Measurements from ENCODE around the gene ADCY10.

ADCY10 gene

GRCh38 chr1:167927046-167927754, 13.3 kb upstream of the ADCY10 start:
- Histone ChIP-seq H3K9ac (ENCODE audit: low read length) (no peak overlapping the region), H3K4me1 (ENCODE audit: low read length) (peaks cover 11% of the 10 kb centered on the region; the same call in 1 of the 2 replicates), H3K79me2 (ENCODE audit: low read length) (no peaks in the 10 kb centered on the region; the same call in 1 of the 2 replicates)

GRCh38 chr1:167926486-167926997, 12.6 kb upstream of the ADCY10 start:
- peaks cover 11% of the 10 kb centered on the region; the same call in 1 of the 2 replicates for H3K4me1 ChIP-seq (ENCODE audit: low read length)
- no peak overlapping the region for H2AFZ ChIP-seq (ENCODE audit: low read depth, low read length)
- H3K9me3 ChIP-seq (ENCODE audit: insufficient read depth, low read length), result no peaks in the 10 kb centered on the region
- H4K20me1 ChIP-seq (ENCODE audit: insufficient read depth, low read length), result no peaks in the 10 kb centered on the region
- H3K9ac ChIP-seq (ENCODE audit: low read length), result no peak overlapping the region
- no peak overlapping the region for H3K27ac ChIP-seq (ENCODE audit: low read length)
- TF ChIP-seq EZH2phosphoT487 (IDR thresholded peaks at IDR 0.05; ENCODE audit: low read depth), result no peak
- TF ChIP-seq CTCF (IDR thresholded peaks at IDR 0.05; ENCODE audit: low read depth, low read length), result peak; percentile 13; the same call in 1 of the 2 replicates
- H3K27me3 ChIP-seq (ENCODE audit: low read depth, low read length), result no peaks in the 10 kb centered on the region
- H3K36me3 ChIP-seq (replicated peaks; ENCODE audit: low read depth, low read length), result no peaks in the 10 kb centered on the region
- H3K79me2 ChIP-seq (ENCODE audit: low read length), result no peaks in the 10 kb centered on the region; the same call in 1 of the 2 replicates
- no peak overlapping the region for H3K4me3 ChIP-seq (ENCODE audit: low read length)
- peak overlapping the region; percentile 0; the same call in 1 of the 2 replicates for H3K4me2 ChIP-seq (ENCODE audit: low read length)

More at GRCh38 chr1:167927046-167927754, 13.3 kb upstream of the ADCY10 start:
- Histone ChIP-seq H3K36me3 (replicated peaks; ENCODE audit: low read depth, low read length) (no peaks in the 10 kb centered on the region), H3K9me3 (ENCODE audit: insufficient read depth, low read length) (no peaks in the 10 kb centered on the region), H3K27ac (ENCODE audit: low read length) (no peak overlapping the region), H3K4me2 (ENCODE audit: low read length) (no peak overlapping the region; the same call in none of the 2 replicates), H3K4me3 (ENCODE audit: low read length) (no peak overlapping the region), H3K27me3 (ENCODE audit: low read depth, low read length) (no peaks in the 10 kb centered on the region), H2AFZ (ENCODE audit: low read depth, low read length) (no peak overlapping the region), H4K20me1 (ENCODE audit: insufficient read depth, low read length) (no peaks in the 10 kb centered on the region)
- TF ChIP-seq CTCF (IDR thresholded peaks at IDR 0.05; ENCODE audit: low read depth, low read length) (no peak), EZH2phosphoT487 (IDR thresholded peaks at IDR 0.05; ENCODE audit: low read depth) (no peak)

GRCh38 chr1:167924543-167925231, 10.8 kb upstream of the ADCY10 start:
- Histone ChIP-seq H3K79me2 (ENCODE audit: low read length) (no peaks in the 10 kb centered on the region; the same call in 1 of the 2 replicates), H3K9me3 (ENCODE audit: insufficient read depth, low read length) (no peaks in the 10 kb centered on the region), H3K4me2 (ENCODE audit: low read length) (no peak overlapping the region), H3K9ac (ENCODE audit: low read length) (no peak overlapping the region), H2AFZ (ENCODE audit: low read depth, low read length) (no peak overlapping the region), H3K4me1 (ENCODE audit: low read length) (peaks cover 11% of the 10 kb centered on the region; the same call in 1 of the 2 replicates), H3K27me3 (ENCODE audit: low read depth, low read length) (no peaks in the 10 kb centered on the region), H3K36me3 (replicated peaks; ENCODE audit: low read depth, low read length) (no peaks in the 10 kb centered on the region), H3K4me3 (ENCODE audit: low read length) (no peak overlapping the region), H3K27ac (ENCODE audit: low read length) (no peak overlapping the region), H4K20me1 (ENCODE audit: insufficient read depth, low read length) (no peaks in the 10 kb centered on the region)
- TF ChIP-seq EZH2phosphoT487 (IDR thresholded peaks at IDR 0.05; ENCODE audit: low read depth) (no peak), CTCF (IDR thresholded peaks at IDR 0.05; ENCODE audit: low read depth, low read length) (no peak)

- H3K9me3 ChIP-seq (ENCODE audit: insufficient read depth, low read length), result no peaks in the 10 kb centered on the region
- no peak overlapping the region for H3K27ac ChIP-seq (ENCODE audit: low read length)
- no peaks in the 10 kb centered on the region for H4K20me1 ChIP-seq (ENCODE audit: insufficient read depth, low read length)
- TF ChIP-seq EZH2phosphoT487 (IDR thresholded peaks at IDR 0.05; ENCODE audit: low read depth), result no peak
- TF ChIP-seq CTCF (IDR thresholded peaks at IDR 0.05; ENCODE audit: low read depth, low read length), result no peak
- H3K36me3 ChIP-seq (replicated peaks; ENCODE audit: low read depth, low read length), result no peaks in the 10 kb centered on the region
- H3K4me2 ChIP-seq (ENCODE audit: low read length), result no peak overlapping the region
- peaks cover 11% of the 10 kb centered on the region; the same call in 1 of the 2 replicates for H3K4me1 ChIP-seq (ENCODE audit: low read length)
- H3K27me3 ChIP-seq (ENCODE audit: low read depth, low read length), result no peaks in the 10 kb centered on the region
- no peaks in the 10 kb centered on the region; the same call in 1 of the 2 replicates for H3K79me2 ChIP-seq (ENCODE audit: low read length)
- no peak overlapping the region for H2AFZ ChIP-seq (ENCODE audit: low read depth, low read length)
- no peak overlapping the region for H3K4me3 ChIP-seq (ENCODE audit: low read length)
- no peak overlapping the region for H3K9ac ChIP-seq (ENCODE audit: low read length)
These were observed 10.2 kb upstream of the ADCY10 start for GRCh38 chr1:167924102-167924501.

Data from OCI-LY3 (cell line).